Measurements from ENCODE around the gene HPSE2. TPM values are rescaled to one million over a fixed set of nuclear protein-coding genes. Genes with fewer than 3 reads are reported as not detected.

Gene HPSE2
- total RNA-seq, 4 donors from 2014 or later: 1.1 TPM; not detected in 3

GRCh38 chr10:98466861-98467505 is 768.7 kb downstream of the HPSE2 start:
- Histone ChIP-seq H3K27ac (no peak overlapping the region), H3K4me1 (no peaks in the 10 kb centered on the region), H3K27me3 (peaks cover 0 to 4% (median 0%) of the 10 kb centered on the region in 3 donors), H3K9me3 (no peaks in the 10 kb centered on the region), H3K4me3 (no peak overlapping the region), H3K36me3 (no peaks in the 10 kb centered on the region)
- intact Hi-C loops (cut with DNase I; ENCODE audit: low total_unique reads): loop anchor here (1.0 kb wide), 2 partner anchors 197 to 779 kb away; no protein-coding TSS in a partner anchor
- ATAC-seq (no peak), DNase-seq (no peak)
- in situ Hi-C loops (cut with MboI; ENCODE audit: low sequenced_read_pairs in 4 of 4): loop anchor here in 2 of 4 donors (5.0 to 10.0 kb wide), 3 partner anchors 195 to 780 kb away; no protein-coding TSS in a partner anchor
- TF ChIP-seq CTCF (IDR thresholded peaks at IDR 0.05 in 4 of 5, conservative IDR thresholded peaks at IDR 0.05 in 1 of 5) (no peak), POLR2A (IDR thresholded peaks at IDR 0.05) (no peak)

DNA sequence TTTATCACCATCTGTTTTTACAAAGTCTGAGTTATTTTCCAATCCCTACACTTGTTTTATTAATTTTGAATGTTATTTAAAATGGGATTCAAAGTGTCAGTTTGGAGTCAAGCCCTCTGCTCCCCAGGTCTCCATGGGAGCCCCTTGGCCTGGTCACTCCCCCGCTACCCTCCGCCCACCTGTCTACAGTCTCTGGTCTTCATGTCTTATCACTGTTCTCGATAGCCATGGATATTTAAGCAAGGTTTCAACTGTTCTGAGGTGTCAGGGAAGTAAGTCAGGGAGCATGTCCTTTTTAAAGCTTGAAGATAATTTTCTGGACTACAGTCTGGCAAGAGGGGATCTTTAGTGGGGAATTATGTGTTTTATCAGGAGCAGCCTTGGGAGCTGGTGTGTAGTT is 769.8 kb downstream of the HPSE2 start:
- TF ChIP-seq CTCF (IDR thresholded peaks at IDR 0.05 in 4 of 5, conservative IDR thresholded peaks at IDR 0.05 in 1 of 5) (no peak), POLR2A (IDR thresholded peaks at IDR 0.05) (no peak)
- in situ Hi-C loops (cut with MboI; ENCODE audit: low sequenced_read_pairs in 4 of 4) (loop anchor here in 2 of 4 donors (5.0 to 10.0 kb wide), 3 partner anchors 196 to 781 kb away; no protein-coding TSS in a partner anchor), intact Hi-C loops (cut with DNase I; ENCODE audit: low total_unique reads) (no loop called here)
- Histone ChIP-seq H3K27ac (no peak overlapping the region), H3K4me1 (no peaks in the 10 kb centered on the region), H3K4me3 (no peak overlapping the region), H3K27me3 (peaks cover 0 to 4% (median 0%) of the 10 kb centered on the region in 3 donors), H3K9me3 (no peaks in the 10 kb centered on the region), H3K36me3 (no peaks in the 10 kb centered on the region)
- ATAC-seq: no peak
- no peak for DNase-seq

DNA sequence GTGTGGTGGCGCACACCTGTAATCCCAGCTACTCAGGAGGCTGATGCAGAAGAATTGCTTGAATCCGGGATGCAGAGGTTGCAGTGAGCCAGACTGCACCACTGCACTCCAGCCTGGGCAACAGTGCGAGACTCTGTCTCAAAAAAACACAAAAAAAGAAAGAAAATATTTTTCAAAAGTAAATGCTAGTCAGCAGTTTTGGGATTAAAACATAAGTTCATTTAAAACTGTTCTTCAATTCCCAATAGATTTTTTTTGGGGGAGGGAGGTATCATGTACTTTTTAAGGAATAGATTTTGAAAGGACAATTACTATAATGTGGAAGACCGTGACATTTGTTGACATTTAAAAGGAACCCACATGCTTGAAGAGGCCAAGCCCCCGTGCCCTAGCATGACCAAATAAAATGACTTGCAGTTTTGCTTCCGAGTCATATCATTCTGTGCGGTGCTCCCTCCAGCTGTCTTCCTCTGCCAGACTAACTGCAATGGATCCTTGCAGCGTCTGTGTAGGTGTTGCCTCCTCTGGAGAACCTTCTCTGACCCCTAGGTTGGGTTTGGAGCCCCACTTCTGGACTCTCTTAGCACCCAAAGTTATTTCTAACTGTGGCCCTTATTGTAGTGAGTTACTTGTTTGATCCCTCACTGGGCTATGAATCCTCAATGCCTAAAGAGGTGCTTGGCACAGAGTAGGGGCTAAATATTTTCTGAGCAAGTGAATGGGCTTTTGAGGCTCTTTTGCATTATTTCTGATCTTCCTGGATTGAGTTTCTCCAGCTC is 771.5 kb downstream of the HPSE2 start:
- Histone ChIP-seq H3K36me3 (no peaks in the 10 kb centered on the region), H3K4me3 (no peak overlapping the region), H3K9me3 (no peaks in the 10 kb centered on the region), H3K4me1 (peaks cover 0 to 6% of the 10 kb centered on the region in 2 donors), H3K27ac (no peak overlapping the region), H3K27me3 (peaks cover 0 to 4% (median 0%) of the 10 kb centered on the region in 3 donors)
- DNase-seq: no peak
- in situ Hi-C loops (cut with MboI; ENCODE audit: low sequenced_read_pairs in 4 of 4): loop anchor here in 1 of 4 donors (10.0 kb wide), 1 partner anchor 781 kb away; no protein-coding TSS in a partner anchor
- no peak for ATAC-seq
- intact Hi-C loops (cut with DNase I; ENCODE audit: low total_unique reads): no loop called here
- TF ChIP-seq POLR2A (IDR thresholded peaks at IDR 0.05): no peak
- TF ChIP-seq CTCF (IDR thresholded peaks at IDR 0.05 in 4 of 5, conservative IDR thresholded peaks at IDR 0.05 in 1 of 5): no peak

DNA sequence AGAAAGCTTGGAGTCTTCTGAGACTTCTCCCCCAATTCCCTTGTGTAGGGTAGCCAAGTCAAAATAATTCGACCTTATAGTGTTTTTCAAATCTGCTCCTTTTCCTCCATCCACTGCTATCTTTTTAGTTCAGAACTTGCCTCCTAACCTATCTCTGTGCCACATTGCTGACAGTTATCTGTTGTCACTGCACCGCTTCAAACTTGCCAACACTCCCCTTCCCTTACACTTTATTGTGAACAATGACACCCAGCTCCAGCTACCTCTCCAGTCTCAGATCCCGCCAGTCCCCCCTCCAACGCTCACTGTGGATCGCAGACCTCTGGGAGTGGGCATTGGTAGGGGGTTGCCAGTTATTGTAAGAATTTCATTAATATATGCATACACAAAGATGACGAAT is 772.6 kb downstream of the HPSE2 start:
- H3K4me3 ChIP-seq: no peak overlapping the region
- no peak overlapping the region for H3K27ac ChIP-seq
- in situ Hi-C loops (cut with MboI; ENCODE audit: low sequenced_read_pairs in 4 of 4) (loop anchor here in 1 of 4 donors (10.0 kb wide), 1 partner anchor 782 kb away; no protein-coding TSS in a partner anchor), intact Hi-C loops (cut with DNase I; ENCODE audit: low total_unique reads) (no loop called here)
- H3K36me3 ChIP-seq: no peaks in the 10 kb centered on the region
- no peak for DNase-seq
- no peaks in the 10 kb centered on the region for H3K9me3 ChIP-seq
- TF ChIP-seq POLR2A (IDR thresholded peaks at IDR 0.05): no peak
- no peak for TF ChIP-seq CTCF (IDR thresholded peaks at IDR 0.05 in 4 of 5, conservative IDR thresholded peaks at IDR 0.05 in 1 of 5)
- peaks cover 0 to 6% of the 10 kb centered on the region in 2 donors for H3K4me1 ChIP-seq
- peaks cover 0 to 4% (median 0%) of the 10 kb centered on the region in 3 donors for H3K27me3 ChIP-seq
- no peak for ATAC-seq

All from gastrocnemius medialis (tissue), 4 donors.